Progenitor cell of endocrine pancreas (in vitro differentiated cells): ENCODE results near the gene C19orf47. TPM values are rescaled to one million over a fixed set of nuclear protein-coding genes. Genes with fewer than 3 reads are reported as not detected.

Source experiments
- DNase-seq: peaks from one replicate; pipeline ENCODE4 v3.0.0; 2021; ENCODE audit warnings: low spot score; ENCODE audit not compliant: unreplicated experiment
- H3K27ac Mint-ChIP-seq: 2 replicates; pipeline ENCODE4 v1.8.0; 2021; ENCODE audit warnings: mild to moderate bottlenecking, moderate library complexity, mixed read lengths
- H3K27me3 Mint-ChIP-seq: 2 replicates; pipeline ENCODE4 v1.8.0; 2021; ENCODE audit warnings: mixed read lengths
- H3K36me3 Mint-ChIP-seq: 2 replicates; pipeline ENCODE4 v1.8.0; 2022; ENCODE audit warnings: mixed read lengths; ENCODE audit not compliant: insufficient read depth
- H3K4me1 Mint-ChIP-seq: 2 replicates; pipeline ENCODE4 v1.8.0; 2021; ENCODE audit warnings: low read depth, mixed read lengths
- H3K4me3 Mint-ChIP-seq: 2 replicates; pipeline ENCODE4 v1.8.0; 2021; ENCODE audit warnings: low read depth, mild to moderate bottlenecking, moderate library complexity, mixed read lengths
- H3K9me3 Mint-ChIP-seq: 2 replicates; pipeline ENCODE4 v1.8.0; 2021; ENCODE audit warnings: low read depth, mixed read lengths
- CTCF ChIP-seq: fragments of 200-600 bp; sonication (generic); IDR thresholded peaks from one replicate; pipeline ENCODE4 v1.5.0; 2021; ENCODE audit warnings: antibody characterized with exemption, mild to moderate bottlenecking; ENCODE audit not compliant: unreplicated experiment
- total RNA-seq: library from RNA; stranded (reverse); gene quantifications from 2 replicates; pipeline ENCODE4 v1.2.1, GENCODE V29; 2021

Gene C19orf47
- total RNA-seq, 1 donor from 2014 or later, result 19.1 TPM

GRCh38 chr19:40323705-40324104 is 24.5 kb downstream of the C19orf47 start:
- H3K36me3 Mint-ChIP-seq, result peaks cover 20% of the 10 kb centered on the region
- no peaks in the 10 kb centered on the region for H3K27me3 Mint-ChIP-seq
- H3K9me3 Mint-ChIP-seq, result no peaks in the 10 kb centered on the region
- H3K4me3 Mint-ChIP-seq, result no peak overlapping the region
- no peaks in the 10 kb centered on the region for H3K4me1 Mint-ChIP-seq
- H3K27ac Mint-ChIP-seq, result no peak overlapping the region
- no peak for DNase-seq
- no peak for TF ChIP-seq CTCF

GRCh38 chr19:40322951-40323615 is 25.1 kb downstream of the C19orf47 start:
- Mint-ChIP-seq H3K4me1 (no peaks in the 10 kb centered on the region), H3K9me3 (no peaks in the 10 kb centered on the region), H3K27ac (no peak overlapping the region), H3K36me3 (peaks cover 23% of the 10 kb centered on the region), H3K4me3 (no peak overlapping the region), H3K27me3 (no peaks in the 10 kb centered on the region)
- no peak for DNase-seq
- TF ChIP-seq CTCF, result no peak

- Mint-ChIP-seq H3K4me1 (no peaks in the 10 kb centered on the region), H3K27me3 (no peaks in the 10 kb centered on the region), H3K27ac (no peak overlapping the region), H3K4me3 (no peak overlapping the region), H3K9me3 (no peaks in the 10 kb centered on the region), H3K36me3 (peaks cover 25% of the 10 kb centered on the region)
- no peak for DNase-seq
- no peak for TF ChIP-seq CTCF
Measured at GRCh38 chr19:40322271-40322610, 26.0 kb downstream of the C19orf47 start.

- H3K9me3 Mint-ChIP-seq, result no peaks in the 10 kb centered on the region
- TF ChIP-seq CTCF, result no peak
- H3K27me3 Mint-ChIP-seq, result no peaks in the 10 kb centered on the region
- H3K36me3 Mint-ChIP-seq, result peaks cover 25% of the 10 kb centered on the region
- no peak overlapping the region for H3K4me3 Mint-ChIP-seq
- no peaks in the 10 kb centered on the region for H3K4me1 Mint-ChIP-seq
- DNase-seq, result no peak
- no peak overlapping the region for H3K27ac Mint-ChIP-seq
Measured at GRCh38 chr19:40321566-40322270, 26.5 kb downstream of the C19orf47 start.

- Mint-ChIP-seq H3K4me1 (no peaks in the 10 kb centered on the region), H3K27ac (no peak overlapping the region)
Measured at GRCh38 chr19:40321076-40321475, 27.1 kb downstream of the C19orf47 start.

More at GRCh38 chr19:40321076-40321475, 27.1 kb downstream of the C19orf47 start:
- Mint-ChIP-seq H3K27me3 (no peaks in the 10 kb centered on the region), H3K9me3 (no peaks in the 10 kb centered on the region), H3K4me3 (no peak overlapping the region), H3K36me3 (peaks cover 25% of the 10 kb centered on the region)
- no peak for DNase-seq
- no peak for TF ChIP-seq CTCF
